A172 (cell line): ENCODE measurements around the gene NDC80. TPM values are rescaled to one million over a fixed set of nuclear protein-coding genes. Genes with fewer than 3 reads are reported as not detected.
A peak's percentile ranks its signal among the peaks of the same experiment; 100 is the strongest.

ENCODE experiments used
- DNase-seq: peaks from one replicate; pipeline ENCODE4 v3.0.0-alpha.2; 2015; ENCODE audit warnings: low spot score
- total RNA-seq: library from RNA; depleted of rRNA; stranded (reverse); fragments of >200 nt; shearing (Covaris generic); gene quantifications from 2 replicates; pipeline ENCODE4 v1.2.3, GENCODE V29; 2014

Gene NDC80
- total RNA-seq, 1 experiment from 2014 or later = 72.7 TPM

DNA sequence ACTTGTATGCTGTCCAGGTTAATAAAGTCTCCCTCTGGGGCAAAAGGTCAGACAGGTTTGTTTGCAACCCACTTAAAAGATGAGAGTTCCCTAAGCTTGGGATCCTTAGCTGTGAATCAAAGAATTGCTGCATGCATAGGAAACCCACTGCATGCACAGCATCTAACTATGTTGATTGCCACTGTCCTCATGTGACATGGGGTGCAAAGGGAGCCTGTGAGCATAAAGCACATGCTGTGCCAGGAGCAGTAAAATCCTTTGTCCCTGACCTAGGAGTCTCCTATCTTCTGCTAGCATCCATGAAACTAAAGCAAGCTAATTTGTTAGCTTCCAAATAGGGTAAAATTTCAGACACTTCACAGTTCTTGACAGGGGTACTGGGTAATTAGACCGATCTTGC is 13.8 kb upstream of the NDC80 start:
- no peak for DNase-seq

DNA sequence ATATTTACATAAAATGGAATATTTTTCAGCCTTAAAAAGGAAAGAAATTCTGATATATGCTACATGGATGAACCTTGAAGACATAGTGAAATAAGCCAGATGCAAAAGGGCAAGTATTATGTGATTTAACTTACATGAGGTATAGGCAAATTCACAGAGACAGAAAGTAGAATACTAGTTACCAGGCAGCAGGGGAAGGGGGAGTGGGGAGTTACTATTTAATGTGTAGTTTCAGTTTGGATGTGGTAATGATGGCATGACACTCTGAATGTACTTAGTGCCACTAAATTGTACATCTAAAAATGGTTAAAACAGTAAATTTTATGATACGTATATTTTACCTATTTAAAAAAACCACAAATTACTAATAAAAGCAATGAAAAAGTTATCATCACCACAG is 12.1 kb upstream of the NDC80 start:
- DNase-seq = no peak

DNA sequence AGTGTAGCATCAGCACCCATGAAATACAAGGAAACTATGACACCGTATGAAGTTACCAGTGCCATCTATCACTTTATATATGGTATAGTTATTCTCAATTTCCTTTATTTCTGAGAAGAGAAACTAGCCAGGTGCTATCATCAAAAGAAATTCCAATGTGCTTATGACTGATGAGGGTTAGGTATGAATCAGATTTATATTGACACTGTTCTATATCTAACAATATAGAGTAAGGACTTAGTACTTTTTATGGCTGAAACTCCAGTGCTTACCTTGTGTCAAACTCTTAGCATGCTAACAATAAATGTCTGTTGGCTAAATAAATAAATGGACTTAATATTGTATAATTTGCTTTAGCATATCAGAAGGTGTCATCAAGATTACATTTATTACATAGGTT is 7.0 kb upstream of the NDC80 start:
- no peak for DNase-seq

DNA sequence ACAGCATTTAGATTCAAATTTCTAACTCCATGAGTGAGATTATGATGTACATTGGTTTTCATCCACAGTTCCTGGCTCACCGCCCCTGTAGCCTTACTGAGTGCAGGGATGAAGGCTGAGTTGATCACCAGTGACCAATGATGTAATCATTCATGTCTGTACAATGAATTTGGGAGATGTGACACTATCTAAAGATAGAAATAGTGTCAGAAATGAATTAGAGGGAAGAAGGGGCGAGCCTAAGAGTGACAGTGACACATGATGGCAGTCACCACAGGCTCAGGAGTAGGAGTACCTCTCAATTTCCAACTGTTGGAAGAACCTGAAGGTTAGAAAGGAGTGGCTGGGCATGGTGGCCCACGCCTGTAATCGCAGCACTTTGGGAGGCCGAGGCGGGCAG is 3.2 kb upstream of the NDC80 start:
- DNase-seq = no peak

DNA sequence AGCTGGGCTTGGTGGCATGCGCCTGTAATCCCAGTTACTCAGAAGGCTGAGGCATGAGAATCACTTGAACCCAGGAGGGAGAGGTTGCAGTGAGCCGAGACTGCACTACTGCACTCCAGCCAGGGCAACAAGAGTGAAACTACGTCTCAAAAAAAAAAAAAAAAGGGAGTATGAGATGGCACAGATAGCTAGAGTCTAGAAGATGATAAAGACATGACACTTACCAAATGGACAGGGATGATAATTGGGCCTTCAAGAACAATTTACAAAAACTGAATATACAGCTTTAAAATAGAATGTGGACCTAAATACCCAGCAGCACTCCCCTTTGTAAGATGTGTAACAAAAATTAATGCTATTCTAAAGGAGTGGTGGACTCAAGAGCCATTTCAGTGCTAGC is 2.8 kb upstream of the NDC80 start:
- no peak for DNase-seq

DNA sequence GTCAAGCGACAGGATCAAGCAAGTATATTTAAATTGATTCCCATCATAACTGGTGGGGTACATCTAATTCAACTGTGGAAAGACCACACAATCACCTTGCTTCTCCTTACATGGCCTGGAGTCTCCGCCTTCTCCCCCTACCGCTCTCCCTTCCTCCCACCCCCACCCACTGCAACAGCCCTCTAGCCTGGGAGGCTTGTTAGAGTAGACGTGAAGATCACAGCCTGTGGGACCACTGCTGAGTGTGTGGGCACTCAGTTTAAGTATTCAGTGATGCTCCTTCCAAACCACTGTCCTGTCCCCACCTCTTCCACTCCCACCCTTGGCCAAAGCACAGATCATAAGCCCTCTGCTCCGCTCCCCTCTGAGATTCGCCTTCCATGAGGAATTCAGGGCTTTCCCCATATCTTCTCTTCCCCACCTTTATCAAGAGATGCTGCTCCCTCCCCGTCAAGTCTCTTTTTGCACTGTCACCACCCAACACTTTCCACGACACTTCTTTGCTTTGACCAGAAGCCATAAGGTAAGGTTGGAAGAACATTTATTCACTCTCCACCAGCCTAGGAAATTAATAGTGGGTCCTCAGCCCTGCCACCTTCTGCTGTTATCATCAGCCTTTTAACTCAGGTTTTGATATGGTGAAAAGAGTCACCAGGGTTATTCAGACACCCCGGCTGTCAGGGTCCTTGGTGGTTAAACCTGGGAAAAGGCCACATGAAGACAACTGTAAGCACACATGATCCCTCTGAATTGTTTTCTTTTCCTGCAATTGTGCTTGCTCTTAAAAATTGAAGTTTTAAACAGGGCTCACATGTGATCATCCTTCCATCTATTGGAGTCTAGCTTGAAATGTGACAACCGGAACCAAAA is 1.8 kb upstream of the NDC80 start:
- DNase-seq = no peak

DNA sequence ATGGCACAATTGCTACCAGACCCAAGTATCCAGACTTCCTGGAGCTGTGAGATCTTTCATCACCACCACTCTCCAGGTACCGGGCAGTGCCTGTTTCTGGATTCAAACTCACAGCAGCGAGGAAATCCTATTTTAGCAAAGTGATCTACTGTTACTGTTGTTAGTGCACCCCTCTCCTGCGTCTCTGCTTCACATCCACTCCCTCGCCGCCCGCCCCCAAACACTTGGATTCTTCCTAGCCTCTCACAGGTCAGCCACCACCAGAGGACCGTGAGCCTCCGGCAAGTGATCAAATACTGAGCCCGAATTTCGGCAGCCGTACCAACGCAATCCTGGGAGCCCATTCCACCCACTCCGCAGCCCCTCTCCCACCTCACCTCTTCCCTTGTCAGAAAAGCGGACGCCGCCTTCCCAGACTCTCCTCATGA is 571 bp upstream of the NDC80 start:
- DNase-seq = peak; percentile 65

DNA sequence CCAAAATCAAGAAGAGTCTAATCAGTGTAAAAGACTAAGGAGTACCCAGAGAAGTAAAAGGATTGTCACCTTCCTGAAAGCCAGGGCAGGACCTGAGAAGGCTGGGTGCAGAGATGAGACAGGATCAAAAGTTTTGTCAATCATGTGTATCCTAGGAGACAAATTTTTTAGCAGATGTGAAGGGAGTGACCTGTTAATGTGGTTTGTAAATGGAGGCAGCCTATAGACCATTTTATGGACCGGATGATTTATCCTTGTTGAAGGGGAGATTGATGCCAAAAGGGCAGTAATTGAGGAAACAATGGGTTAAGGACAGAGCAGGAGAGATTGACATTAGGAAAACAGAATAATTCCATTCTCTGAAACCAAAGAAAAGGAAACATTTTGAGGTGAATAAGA is 813 bp downstream of the NDC80 start:
- DNase-seq = no peak

DNA sequence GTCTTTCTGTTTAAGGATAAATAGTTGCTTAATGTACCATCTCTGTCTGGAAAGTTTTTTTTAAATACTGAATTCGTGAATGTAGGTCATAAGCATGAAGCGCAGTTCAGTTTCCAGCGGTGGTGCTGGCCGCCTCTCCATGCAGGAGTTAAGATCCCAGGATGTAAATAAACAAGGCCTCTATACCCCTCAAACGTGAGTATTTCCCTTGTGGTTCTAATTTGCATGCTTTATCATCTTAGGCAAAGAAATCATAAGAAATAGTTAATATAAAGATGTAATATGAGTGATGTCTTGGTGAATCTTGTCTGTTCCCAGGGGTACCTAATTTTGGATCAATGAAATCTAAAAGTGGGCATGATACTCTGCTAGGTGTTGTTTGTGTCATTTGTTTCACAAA is 1.5 kb downstream of the NDC80 start:
- no peak for DNase-seq

DNA sequence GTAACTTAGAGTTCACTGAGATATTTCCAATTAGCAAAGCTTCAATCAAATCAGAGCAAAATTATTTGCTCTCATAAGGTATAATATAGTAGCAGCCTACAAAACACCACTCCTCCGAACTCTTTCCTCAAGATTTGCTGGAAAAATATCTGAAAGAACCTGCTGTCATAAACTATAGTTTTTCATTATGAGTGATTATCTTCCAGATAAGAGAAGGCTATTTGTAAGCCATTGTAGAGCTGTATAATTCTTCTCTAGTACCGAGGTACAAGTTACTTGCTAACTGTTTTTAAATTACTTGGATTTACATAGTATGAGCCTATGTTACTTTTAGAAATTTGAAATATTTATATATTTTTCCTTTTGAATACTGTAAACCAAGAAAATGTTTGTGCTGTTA is 2.1 kb downstream of the NDC80 start:
- no peak for DNase-seq

DNA sequence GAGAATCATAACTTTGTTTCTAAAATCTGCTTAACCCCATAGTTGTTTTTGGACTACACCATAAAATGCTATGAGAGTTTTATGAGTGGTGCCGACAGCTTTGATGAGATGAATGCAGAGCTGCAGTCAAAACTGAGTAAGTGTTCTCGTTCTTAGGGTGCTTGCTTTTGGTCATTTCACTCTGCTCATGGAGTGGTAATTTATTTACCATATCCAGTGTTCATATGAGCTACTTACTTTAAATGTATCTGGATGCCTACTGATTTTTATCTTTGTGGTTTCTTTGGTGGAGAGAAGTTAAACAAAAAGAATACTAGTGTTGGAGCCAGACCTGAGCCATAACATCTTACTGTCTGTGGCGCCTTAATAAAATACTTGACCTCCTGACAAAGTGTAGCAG is 16.4 kb downstream of the NDC80 start:
- DNase-seq = no peak

DNA sequence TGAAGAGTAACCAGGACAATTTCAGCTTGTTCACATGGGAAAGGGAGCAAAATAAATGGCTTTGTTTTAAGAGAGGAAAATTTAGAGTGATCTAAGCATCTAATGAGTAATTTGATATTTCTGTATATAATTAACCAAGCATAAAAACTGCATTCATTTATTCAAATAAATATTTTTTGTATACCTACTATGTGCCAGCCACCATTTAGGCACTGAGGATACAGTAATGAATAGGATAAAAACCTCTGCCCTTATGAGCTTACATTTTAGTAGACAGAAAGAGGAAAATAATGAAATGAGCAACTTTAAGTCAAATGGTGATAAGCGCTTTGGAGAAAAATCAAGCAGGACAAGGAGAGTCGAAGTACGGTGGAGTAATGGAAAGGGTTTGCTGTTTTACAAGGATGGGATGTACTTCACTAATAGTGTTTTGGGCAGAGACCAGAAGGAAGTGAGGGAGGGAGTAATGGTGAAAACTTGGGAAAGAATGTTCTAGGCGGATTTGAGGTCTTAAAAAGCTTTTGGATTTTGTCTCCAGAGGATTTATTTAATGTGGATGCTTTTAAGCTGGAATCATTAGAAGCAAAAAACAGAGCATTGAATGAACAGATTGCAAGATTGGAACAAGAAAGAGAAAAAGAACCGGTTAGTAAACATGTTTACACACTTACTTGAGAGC is 17.4 kb downstream of the NDC80 start:
- DNase-seq = no peak

DNA sequence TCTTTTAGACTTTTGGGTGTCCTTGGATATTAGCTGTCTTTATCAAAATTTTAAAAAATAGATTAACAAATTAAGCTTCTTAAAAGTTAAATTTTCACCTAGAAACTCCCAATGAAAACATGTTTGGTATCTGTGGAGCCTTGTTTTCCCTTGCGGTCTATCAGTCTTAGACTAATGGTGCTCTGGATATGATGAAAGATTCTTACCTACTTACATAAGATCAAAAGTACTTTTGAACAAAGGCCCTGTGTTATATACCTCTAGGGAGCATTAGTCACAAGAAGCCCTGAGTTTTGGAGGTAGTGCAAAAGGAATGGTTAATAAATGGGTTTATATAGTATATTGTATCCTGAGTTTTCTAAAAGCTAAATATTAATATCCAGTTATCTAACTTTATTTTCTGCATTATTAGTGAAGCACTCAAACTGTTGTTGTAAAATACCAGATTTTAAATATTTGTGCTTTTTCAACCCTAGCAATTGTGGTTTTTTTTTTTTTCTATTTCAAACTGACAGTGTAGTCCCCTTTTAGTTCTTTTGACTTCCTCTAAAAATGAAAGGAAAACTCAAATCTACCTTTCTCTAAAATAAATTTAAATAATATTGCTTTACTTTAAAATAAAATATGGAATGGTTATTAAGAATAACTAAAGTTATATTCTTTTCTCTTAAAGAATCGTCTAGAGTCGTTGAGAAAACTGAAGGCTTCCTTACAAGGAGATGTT is 18.1 kb downstream of the NDC80 start:
- no peak for DNase-seq

DNA sequence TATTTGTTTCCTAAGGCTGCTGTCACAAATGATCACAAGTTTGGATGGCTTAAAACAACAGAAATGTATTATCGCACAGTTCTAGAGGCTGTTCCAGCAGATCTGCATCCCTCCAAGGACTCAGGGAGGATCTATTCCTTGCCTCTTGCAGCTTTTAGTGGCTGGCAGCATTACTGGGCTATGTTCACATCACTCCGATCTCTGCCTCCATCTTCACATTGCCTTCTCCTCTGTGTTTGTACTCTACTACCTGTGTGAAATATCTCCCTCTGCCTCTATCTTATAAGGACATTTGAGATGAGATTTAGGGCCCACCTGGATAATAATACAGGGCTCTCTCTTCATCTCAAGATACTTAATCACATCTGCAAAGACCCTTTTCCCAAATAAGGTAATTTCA is 18.9 kb downstream of the NDC80 start:
- DNase-seq = no peak

DNA sequence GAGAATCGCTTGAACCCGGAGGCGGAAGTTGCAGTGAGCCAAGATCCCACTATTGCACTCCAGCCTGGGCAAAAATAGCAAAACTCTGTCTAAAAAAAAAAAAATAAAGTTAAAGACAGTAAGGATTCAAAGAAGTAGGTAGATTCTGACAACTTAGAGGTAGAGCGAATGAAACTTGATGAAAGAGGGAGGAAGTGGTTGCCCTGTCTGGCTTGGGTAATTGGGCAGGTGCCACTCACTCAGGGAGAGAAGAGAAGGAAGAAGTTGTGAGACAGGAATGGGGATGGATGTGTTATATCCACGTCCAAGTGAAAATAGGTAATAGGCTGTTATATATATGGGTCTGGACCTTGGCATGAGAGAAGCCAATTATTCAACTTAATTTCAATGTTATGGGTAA is 26.3 kb downstream of the NDC80 start:
- DNase-seq = no peak

DNA sequence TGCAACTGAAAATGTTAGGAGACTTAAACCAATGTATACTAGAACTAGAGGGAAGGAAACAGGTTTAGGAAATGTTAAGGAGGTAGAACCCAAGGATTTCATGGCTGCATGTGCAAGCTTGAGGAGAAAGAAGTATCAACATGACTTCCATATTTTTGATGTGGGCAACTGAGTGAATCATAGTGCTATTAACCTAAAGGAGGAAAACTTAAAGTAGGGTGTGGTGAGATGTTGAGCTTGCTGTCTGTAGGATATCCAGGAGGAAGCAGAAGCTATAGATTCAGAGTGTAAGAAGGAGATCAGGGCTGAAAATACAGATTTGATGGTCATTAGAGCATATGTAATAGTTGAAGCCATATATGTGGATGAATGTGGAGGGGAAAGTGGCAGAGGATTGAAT is 31.5 kb downstream of the NDC80 start:
- DNase-seq = no peak

DNA sequence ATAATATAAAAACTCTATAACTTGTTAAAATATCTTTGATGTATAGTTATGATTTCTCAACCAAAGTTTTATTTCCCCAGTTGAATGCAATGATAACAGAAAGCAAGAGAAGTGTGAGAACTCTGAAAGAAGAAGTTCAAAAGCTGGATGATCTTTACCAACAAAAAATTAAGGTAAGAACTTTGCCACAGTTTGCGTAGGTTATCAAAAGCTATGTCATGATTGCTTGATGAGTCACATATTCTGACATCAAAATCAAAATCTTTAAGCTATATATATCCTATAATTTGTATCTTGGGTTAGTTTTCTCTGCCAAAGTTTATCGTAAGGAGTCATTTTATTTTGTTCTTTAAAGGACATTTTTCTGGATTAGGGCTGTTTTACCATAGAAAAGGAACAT is 35.0 kb downstream of the NDC80 start:
- DNase-seq = no peak

DNA sequence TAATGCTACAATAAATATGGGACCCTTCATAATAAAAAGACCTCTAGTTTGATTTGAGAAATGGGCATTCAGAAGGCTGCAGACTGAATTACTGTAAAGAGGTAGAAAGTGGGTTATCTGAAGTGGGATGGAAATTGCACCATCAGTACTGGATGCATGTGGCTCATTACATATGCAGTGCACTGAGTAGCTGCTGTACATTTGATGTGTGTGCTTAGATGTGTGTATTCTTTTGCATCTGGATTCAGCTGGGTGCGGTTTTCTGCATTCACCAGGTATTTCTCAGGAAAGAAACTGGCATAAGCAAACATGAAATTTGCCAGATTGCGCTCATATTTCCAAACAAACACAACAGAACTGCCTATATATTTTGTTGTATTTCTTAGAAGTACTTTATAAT is 38.2 kb downstream of the NDC80 start:
- no peak for DNase-seq

DNA sequence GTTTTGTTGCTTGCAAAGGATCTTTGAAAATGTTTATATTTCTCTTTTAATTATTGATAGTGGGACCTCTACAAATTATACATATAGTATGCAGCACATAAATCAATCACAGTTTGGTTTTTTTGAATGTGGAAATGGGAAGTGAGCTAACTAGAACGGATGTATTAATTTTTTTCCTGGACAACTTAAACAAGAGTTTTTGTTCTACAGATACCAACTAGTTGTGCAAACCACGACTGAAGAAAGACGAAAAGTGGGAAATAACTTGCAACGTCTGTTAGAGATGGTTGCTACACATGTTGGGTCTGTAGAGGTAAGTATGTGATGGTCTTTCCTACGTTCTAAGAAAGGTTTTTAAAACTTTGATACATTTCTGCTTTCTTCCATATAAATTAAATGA is 39.2 kb downstream of the NDC80 start:
- DNase-seq = no peak

DNA sequence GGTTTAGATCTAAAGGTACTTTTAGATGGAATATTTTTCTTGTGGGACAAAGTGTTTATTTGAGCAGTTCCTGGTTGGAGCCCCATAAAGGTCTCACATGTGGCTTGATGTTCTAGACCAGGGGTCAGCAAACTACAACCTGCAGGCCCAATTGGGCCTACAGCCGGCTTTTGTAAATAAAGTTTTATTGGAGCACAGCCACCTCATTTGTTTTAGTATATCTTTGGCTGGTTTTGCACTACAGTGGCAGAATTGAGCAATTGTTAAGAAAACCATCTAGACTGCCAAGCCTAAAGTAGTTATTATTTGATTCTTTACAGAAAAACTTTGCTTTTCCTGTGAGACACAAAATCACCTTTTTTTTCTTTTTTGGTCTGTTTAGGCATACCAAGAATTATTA is 41.6 kb downstream of the NDC80 start:
- DNase-seq = no peak

DNA sequence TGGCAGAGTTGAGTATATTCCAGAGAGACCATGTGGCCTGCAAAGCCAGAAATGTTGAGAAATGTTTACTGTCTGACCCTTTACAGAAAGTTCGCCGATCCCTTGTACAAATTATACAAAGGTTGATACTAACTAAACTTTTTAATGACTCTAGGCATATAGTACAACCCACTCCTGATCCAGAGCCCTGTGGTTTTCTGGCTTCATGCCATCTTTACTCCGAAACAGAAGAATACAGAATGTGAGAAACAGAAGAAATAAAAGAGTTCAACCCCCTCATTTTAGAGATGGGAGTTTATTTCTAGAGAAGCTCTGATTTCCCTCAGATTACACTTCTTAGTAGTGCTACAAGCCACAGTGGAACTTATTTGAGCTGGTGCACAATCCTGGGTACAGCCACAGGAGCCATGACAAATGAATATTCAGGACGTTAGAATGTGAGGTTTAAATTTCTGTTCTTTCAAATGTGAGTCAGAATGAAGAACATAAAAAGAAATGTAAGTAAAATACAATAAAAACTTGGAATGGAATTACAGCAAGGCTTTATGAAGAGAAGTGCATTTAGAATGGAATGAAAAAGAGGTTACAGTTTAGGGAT is 46.1 kb downstream of the NDC80 start:
- no peak for DNase-seq

DNA sequence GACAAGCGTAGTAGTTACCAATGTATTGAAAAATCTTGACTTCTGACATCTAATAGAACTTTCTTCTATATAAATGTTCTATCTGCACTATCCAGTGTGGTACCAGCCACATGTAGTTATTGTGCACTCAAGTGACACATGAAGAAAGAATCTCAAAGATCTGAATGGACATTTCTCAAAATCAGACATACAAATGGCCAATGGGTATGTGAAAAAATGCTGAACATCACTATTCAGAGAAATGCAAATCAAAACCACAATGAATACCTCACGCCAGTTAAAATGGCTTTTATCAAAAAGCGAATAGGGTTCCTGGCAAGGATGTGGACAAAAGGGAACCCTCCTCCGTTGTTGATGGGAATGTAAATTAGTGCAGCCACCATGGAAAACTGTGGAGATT is 46.7 kb downstream of the NDC80 start:
- DNase-seq = no peak
